ENCODE measurements around the gene EPX.

DNA sequence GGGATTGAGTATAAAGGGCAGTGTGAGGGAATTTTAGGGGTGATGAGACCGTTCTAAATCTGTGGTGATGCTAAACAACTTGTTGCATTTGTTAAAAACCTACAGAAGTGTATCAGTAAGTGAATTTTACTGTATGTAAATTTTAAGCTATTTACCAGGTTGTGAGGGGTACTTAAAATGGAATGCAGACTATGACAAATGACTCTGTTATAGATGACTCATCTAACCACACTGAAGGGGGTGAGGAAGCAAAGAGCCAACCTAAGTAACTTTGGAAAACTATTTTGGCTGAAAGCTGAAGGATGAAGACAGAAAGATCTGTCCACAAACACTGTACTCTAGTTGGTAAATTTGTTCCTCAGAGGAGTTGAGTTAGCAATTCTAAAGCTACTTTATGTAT lies 31.8 kb downstream of the EPX start:
- TF ChIP-seq POLR2AphosphoS5 (IDR thresholded peaks at IDR 0.05) = no peak
- no peak for TF ChIP-seq CTCF (IDR thresholded peaks at IDR 0.05)
- no peak for TF ChIP-seq EP300 (IDR thresholded peaks at IDR 0.05; ENCODE audit: low read depth)

Data from transverse colon (tissue), 4 donors.